Cerebellar cortex (tissue), 1 donor: Measurements from ENCODE around the gene ADAM33.

Experiments used
- DNase-seq: peaks from one replicate; pipeline ENCODE4 v3.0.0-alpha.2; 2015; ENCODE audit warnings: low spot score

The ADAM33 gene

DNA sequence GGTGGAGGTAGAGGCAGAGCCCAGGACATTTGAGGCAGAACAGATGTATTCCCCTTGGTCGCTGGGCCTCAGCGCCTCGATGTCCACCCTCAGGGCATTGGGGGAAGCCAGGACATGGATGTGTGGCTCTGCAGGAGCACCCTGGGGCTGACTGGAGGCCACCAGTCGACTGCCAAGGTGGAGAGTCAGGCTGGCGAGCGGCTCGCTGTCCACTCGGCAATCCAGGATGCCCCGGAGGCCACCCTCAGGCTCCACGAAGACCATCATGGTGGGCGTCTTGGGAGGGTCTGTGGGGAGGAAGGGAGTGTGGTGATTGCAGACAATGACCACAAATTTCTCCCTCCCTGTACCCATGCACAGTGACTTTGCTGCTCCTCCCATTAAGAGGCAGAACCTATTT, 8.2 kb upstream of the ADAM33 start:
- no peak for DNase-seq

DNA sequence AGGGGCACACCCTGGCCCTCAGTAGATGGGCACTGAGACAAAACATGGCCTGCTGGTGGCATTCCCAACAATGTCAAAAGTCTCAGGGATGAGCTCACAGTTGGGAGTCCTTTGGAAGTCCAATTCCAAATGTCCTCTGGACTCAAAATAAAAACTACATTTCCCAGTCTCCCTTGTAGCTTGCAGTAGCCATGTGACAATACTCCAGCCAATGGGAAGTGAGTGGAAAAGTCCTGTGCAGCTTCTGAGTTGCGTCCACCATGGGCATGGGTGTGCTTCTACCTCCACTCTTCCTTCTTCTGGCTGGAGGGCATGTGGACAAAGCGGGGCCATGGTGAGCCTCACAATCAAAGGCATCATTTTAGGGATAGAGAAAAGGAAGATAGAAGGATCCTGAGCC, 5.8 kb upstream of the ADAM33 start:
- DNase-seq, result peak; percentile 42

DNA sequence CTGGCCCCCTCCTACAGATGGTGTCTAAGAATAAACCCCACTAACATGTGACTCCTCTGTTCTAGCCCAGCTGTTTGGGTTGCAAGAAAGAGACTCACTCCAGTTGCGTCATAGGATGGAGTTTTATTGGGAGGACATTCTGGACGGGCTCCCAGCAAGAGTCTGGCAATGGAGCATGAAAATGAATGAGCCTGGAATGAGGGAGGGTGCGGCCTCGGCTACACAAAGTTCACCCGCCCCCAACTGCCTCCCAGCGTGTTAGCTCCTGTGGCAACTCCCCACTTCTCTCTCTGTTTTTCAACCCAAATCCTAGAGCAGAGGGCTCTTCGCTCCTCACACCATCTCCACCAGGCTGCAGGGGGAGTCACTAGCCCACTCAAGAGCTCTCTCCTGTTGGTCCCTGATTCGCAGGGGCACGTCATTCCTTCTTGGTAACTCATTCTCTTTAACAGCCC, 5.1 kb upstream of the ADAM33 start:
- DNase-seq, result no peak

DNA sequence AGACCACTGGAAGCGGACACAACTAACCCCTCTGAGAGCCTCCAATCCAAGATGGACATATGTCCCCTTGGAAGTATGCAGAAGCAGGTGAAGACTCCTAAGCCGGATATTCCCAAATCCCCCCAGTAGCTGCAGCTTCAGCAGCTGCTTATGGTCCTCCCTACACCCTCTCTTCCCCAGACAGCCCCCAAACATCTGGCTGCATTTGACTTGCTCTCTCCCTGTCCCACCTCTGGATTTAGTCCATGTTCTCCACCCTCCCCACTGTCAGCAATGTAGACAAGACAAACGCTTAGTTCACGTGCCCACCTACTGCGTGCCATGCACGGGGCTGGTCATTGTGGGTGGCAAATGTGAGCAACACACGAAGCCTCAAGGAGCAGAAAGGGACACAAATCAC, 4.6 kb upstream of the ADAM33 start:
- DNase-seq, result no peak

DNA sequence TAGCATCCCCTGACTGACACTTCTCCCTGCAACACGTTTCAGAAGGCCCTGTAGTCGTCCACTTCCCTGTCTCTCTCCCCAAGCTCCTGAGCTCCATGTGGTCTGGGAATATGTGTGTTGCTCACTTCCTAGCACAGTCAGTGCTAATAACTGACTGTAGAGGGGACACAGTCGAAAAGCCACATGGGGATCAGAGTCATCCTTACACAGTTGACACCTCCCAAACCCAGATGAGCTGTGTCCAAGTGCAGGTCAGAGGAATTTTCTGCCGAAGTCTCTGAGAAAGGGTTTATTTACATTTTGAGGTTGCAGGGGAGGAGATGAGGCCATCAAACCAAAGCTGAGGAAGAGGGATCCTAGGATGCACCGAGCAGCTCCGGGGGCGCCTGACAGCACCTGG, 3.5 kb upstream of the ADAM33 start:
- DNase-seq, result no peak

DNA sequence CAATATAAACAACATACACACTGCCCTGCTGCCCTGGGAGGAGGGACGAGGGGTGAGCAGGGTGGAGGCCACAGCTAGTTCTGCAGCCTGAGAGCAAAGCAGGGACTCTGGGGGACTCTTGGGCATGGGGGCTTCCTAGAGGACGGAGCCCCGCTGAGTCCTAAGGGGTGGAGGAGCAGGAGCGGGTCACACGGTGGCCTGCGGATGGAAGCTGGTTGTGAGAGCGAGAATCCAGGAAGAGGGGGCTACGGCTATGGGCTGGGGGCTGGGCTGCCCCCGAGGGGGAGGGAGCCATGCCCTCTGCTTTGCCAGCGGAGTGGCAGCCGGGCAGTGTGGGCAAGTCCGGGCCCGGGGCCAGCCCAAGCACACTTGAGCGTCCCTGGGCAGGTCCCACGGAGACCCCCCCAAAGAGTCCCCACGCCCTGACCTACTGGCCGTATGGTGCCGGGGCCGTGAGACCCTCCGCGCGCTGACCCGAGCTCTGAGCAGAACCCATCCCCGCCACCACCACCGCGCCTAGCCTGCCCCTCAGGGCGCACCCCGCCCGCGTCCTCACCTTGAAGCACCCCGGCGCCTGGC, 369 bp downstream of the ADAM33 start:
- no peak for DNase-seq

DNA sequence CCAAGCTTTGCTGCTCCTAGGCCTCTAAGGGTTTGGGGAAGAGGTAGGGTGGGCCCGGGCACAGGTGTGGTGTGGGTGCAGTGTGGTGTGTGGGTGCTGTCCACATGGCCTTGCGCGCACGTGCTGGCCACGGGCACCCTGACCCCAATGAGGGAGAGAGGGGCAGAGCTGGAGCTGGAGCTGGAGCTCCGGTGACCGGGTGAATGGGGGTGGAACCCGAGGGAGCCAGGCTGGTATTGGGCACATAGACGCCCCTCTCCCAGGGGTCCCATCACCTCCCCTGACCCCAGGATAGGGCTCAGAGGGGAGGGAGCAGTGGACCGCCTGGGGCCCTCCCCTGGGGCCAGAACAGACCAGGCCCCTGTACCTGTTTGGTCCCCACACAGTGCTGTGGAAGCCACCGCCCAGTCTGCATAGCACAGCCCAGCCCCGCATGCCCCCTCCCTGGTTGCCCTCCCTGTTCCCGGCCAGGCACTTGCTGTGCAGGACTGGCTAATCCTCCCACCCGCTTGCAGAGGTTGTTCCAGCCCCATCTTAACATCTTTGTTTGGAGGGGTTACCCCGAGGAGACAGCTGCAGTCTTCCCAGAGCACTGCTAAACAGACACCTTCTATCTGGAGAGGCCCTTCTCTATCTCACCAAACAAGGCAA, 984 bp downstream of the ADAM33 start:
- DNase-seq, result no peak

DNA sequence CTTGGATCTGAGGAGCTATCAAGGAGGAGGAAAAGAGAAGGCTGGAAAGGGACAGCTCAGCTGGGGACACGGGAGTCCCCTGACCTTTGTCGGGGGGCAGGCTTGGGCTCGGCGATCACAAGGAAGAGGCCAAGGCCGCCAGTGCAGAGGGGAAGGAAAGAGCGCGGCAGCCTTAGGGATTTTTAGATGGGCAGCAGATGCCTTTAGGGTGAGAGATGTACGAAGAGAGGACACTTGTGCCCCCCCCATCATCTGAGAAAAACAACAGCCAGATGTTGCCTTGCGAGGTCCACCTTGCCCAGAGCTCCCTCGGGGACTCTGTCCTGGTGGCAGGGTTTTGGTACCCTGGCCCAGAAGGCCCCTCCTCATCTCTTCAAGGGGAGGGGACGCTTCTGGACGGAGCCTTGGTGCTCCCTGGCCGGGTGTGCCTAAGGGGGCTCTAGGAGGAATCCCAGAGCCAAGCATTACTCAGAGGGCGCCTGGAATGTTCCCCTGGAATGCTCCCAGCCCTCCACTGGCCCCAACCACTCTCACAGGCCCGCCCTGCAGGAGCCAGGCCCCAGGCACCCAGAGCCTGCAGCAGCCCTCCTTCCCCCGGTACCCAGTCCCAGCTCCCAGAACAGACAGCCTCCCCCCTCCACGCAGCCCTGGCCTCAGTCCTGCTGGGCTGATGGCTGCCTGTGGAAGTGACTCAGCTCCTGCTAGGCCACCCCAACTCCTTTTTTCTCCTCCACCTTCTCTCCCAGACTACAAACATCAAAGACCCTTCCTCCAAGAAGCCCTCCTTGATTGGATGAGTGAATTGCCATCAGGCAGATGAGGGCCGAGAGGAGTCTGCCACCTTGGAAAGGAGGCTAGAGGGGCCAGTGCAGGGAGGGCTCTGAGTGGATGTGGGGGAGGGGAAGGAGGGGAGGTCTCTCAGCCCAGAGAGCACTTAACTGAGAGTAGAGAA, 1.8 kb downstream of the ADAM33 start:
- DNase-seq, result no peak

DNA sequence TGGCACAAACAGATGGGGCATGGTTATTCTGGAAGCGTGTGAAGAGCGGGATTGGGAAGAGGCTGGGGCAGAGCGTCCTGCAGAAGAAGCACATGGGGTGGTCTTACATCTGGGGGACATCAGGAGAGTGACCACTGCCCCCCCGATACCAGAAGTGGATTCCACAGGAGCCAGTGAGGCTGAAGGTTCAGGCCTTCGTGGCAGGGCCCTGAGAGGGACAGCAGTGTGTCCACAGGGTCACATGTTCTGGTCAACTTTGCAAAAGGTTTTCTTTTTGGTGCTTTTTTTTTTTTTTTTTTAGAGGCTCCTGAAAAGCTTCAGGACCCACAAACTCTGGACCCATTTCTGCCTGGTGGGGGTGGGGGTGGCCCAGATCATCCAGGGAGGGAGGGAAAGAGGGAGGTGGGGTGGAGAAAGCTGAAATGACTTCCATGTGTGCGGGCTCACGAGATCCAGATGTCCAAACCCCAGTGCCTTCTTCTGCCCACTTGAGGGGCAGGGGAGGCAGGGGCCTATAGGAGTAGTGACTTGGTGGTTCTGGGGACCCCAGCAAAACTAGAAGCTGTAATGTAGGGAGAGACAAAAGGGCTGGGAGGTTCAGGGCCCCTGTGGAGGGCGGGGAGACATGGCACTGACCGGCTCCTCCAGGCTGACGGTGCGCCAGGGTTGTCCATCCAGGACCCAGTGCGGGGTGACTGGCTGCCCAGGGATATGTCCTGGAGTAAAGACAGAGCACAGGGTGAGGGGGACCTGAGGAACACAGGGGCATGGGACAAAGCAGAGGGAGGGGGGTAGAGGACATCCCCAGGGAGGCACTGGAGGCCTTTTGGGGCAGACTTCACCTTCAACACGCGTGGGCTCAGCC, 2.7 kb downstream of the ADAM33 start:
- DNase-seq, result no peak

DNA sequence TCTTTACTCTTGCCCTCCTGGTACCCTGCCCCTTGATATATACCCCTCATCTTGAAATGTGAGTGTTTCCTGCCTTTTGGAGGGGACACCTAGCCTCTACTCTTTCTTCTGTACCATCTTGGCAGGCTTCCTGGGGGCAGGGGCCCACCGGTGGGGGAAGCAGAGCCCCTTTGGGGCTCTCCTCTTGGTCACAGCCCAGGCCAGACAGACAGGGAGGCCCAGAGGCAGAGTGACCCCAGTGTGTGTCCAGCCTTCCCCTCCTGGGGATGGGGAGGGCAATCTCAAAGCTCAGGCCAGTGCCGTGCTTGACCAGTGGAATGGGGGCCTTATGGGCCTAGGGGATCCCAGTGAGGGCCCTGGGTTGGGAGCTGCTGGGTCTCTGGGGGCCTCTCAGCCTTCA, 3.6 kb downstream of the ADAM33 start:
- no peak for DNase-seq

DNA sequence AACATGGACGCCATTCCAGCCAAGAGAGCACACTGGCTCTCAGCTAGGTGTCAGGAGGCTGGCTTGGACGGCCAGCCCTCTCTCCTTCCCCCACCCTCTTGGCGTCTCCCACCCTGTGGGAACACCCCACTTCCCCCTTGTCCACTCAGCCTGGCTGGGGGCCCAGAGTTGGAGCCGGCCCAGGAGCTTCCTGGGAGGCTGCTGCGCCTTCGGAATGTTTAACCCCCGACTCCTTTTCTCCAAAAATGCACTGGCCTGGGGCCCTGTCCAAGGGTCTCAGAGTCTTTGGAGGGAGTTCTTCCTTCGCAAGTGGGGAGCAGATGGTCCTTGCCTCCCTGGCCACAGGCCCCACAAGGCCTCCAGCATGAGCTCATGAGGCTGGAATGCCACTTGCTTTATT, 4.1 kb downstream of the ADAM33 start:
- no peak for DNase-seq

DNA sequence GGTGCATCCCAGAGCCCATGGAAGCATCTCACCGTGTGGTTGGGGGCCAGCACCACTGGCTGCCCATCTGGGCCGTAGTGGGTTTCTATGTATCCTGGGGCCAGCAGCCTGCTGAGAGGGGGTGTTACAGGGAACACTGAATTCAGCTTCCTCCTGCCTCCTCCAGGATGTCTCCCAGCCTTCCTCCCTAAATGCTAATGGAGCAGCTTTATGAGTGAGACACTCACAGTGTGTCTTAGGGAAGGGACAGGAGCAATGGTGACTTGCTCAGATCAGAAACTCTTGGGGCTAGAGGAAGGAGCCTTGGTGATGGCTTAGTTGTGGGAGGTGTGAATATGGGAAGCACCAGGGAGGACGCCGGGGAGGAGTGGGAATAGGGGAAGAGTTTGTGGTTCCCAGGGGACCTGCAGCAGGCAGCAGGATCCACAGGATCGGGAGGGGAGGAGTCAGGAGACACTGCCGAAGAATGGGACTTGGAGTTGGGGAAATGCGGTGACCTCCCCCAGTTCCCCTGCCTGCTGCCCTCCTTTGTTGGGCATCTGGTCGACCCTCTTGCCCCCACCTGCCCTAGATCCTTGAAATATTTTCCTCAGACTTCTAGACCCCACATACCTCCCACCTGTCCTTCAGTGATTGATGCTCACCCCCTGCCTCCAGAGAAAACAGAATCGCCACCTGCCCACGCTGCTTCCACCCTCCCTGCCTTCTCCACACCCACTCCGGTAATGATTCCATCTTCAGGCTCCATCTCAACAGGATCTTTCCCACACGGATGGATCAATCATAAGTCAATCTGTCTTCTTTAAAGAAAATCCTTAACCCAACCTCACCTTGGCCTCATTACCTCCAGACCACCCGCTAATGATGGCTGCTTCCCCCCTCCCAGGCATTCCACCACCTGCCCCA, 6.6 kb downstream of the ADAM33 start:
- DNase-seq, result no peak

DNA sequence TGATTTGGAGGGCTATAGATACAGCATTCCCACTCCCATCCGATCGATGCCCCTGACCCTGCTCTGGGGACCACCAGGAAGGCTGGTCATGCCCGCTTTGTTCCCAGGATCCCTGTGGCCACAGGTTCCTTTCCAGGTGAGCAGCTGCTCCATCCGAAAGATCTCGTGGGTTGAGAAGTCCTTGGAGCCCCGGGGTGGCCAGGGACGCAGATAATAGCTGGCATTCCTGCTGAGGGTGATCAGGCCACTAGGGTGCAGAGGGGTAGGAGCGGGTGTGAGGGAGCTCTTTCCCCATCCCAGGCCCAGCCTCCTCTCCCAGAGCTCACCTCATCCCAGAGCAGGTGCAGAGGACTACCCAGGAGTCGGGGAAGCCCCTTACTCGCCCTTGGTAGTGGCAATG, 7.4 kb downstream of the ADAM33 start:
- no peak for DNase-seq

DNA sequence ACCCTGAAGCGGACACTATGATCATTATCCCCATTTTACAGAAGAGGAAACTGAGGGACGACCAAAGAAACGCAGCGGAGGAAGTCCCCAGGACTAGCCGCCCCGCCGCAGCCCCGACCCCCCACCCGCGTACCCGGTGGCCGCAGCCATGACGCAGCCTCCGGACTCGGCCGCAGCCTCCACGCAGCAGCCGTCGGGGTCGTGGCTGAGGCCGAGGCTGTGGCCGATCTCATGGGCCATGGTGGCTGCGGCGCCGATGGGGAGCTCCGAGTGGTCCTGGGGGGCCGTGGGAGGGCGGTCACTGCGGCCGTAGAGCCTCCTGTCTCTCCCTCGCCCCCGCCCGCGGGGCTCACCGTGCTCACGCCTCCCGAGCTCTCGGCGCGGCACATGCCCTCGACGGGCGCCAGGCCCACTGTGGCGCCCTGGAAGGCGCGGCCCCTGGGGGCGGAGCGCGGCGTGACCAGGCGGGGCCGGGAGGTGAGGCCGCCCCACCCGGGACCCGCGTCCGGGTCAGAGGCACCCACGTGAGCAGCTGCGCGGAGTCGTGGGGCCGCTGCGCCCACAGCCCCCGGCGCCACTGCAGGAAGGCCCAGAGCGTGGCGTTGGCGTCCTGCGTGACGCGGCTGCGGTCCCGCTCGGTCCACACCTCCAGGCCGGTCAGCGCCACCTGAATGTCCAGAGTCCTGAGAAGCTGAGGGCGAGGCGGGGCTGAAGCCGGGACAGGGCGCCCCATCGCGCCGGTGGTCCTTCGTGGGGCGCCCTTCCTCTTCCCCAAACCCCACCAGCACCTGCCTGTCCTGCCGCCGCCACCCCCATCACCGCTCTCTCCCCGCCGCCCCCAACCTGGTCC, 8.4 kb downstream of the ADAM33 start:
- DNase-seq, result no peak

DNA sequence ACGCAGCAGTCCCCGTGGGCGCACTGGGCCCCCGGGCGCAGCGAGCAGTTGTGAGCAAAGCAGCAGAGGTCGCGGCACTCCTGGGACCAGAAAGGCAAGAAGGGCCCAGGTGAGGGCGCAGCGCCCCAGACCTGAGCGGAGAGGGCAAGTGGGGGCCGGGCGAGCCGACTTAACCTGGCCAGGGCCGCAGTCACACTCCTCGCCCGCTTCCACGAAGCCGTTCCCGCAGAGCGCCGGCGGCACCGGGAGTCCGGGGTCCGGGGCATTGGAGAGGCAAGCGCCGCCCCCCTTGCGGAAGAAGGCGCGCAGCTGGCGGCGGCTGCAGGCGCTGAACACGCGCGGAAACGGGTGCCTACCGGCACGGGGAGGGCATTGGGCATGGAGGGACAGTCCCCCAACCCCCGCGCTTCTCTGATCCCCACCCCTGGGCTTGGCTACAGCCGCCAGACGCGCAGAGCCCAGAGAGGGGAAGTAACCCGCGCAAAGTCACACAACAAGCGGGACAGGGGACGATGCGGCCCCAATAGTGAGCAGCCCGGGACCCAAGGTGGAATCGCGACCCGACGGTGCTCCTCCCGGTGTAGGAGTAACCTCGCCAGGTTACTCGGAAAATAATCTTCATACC, 9.2 kb downstream of the ADAM33 start:
- no peak for DNase-seq

DNA sequence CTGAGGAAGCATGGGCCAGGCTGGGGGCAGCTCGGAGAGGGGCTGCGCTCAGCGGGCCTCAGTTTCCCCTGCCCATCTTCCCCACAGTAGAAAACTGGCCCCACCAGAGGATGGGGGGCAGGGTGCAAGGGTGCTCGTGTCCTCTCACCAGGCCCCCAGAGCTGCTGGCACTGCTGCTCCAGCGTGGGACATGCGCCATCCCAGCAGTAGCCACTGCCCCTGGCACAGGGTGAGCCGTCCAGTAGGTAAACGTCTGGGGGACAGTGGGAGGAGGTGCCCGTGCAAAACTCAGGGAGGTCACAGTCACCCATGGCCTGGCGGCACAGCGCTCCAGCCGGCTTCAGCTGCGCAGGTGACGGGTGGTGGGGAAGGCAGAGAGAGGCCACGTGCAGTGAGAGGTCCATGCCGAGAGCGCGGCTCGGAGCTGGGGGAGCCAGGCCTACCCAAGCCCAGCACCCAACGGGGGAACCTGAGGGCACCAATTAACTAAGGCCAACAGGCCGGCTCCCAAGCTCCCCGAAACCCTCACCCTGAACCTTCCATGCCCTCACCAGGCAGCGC, 9.7 kb downstream of the ADAM33 start:
- DNase-seq, result no peak

DNA sequence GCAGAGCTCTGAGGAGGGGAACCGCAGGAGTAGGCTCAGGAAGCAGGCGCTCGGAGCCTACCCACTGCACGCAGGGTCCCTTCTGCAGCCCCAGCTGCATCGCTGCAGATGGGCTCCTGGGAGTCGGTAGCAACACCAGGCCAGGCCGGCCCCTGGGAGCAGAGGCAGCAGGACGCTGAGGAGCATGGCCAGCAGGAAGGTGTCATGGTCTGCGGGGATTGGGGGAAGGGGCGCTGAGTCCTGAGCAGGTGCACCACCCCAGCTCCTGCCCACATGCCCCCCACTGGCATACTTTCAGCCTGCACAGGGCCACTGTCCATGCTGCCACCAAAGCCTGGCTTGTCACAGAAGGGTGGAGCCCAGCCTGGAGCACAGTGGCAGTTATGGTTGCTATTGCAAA, 10.9 kb downstream of the ADAM33 start:
- DNase-seq, result no peak

DNA sequence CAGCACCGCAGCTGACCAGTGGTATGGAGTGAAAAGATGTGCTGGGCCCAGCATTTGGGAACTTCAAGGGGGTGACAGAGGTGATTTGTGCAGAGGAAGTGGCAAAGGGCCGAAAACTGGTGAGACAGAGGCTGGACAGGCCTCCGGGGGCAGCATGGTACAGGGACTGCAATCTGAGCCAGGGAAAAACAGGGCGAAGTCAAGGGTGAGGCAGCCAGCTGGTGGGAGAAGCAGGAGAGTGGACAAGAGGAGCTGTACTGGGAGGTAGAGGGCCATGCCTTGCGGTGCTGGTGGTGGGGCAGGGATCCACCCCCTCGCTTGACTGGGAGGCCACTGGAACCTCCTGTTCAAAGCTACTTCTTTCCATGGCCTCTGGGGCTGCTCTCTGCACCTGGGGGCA, 11.3 kb downstream of the ADAM33 start:
- DNase-seq, result no peak

DNA sequence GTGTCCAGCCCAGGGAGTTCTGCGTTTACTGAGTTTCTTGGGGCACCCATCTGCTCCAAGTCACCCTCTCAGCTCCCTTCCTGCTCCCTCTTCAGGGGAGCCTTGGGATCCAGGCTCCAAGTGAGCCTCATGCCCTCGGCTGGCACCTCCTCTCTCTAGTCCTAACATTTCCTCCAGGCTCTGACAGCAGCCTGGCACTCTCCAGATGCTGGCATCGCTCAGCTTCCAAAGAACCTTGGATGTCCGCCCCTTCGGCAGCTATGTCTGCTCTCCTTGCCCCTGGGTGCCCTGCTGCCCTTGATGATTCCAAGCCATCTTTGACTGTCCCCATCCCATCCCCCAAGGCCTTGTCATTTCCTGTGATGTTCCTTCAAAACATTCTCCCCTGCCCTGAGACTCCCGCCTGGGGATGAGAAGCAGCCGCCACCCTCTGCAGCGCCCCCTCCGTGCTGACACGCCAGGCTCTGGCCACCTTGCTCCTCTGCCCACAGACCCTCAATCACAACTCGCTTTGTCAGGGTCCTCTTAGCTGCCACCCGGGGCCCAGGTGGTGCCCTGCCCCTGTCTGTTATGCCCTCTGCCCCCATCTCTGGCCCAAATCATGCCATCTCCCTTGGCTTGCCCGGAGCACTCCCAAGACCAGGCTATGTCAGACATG, 12.0 kb downstream of the ADAM33 start:
- DNase-seq, result no peak
